Upper lobe of right lung (tissue), 1 donor: ENCODE measurements around the gene CCDC174. TPM values are rescaled to one million over a fixed set of nuclear protein-coding genes. Genes with fewer than 3 reads are reported as not detected.

ENCODE experiments used
- ATAC-seq: fragments of 200-7000 bp; cut with Tn5 transposase; one replicate; pipeline ENCODE4 v1.9.1; 2020; ENCODE audit warnings: mild to moderate bottlenecking, moderate library complexity
- DNase-seq: peaks from one replicate; pipeline ENCODE4 v3.0.0-alpha.2; 2020
- H3K27ac ChIP-seq: fragments of 200-600 bp; one replicate; pipeline ENCODE4 v1.8.0; 2022
- H3K27me3 ChIP-seq: fragments of 200-600 bp; one replicate; pipeline ENCODE4 v1.8.0; 2022; ENCODE audit warnings: mild to moderate bottlenecking
- H3K36me3 ChIP-seq: fragments of 200-600 bp; one replicate; pipeline ENCODE4 v1.8.0; 2022
- H3K4me1 ChIP-seq: fragments of 200-600 bp; one replicate; pipeline ENCODE4 v1.8.0; 2022
- H3K4me3 ChIP-seq: fragments of 200-600 bp; one replicate; pipeline ENCODE4 v1.8.0; 2022; ENCODE audit warnings: mild to moderate bottlenecking
- H3K9me3 ChIP-seq: fragments of 200-600 bp; one replicate; pipeline ENCODE4 v1.8.0; 2022
- intact Hi-C: fragments of 100-400 bp; cut with DNase I; formaldehyde crosslinking; loops from one replicate; pipeline ENCODE4 v1.11.0; 2022
- total RNA-seq: library from RNA; stranded (reverse); fragmentation: NEBNext Ultra II Directional; extraction: Animal tissue kit (Norgen Biotek cat#: 25700); gene quantifications from one replicate; pipeline ENCODE4 v1.2.1, GENCODE V29; 2021
- TF ChIP-seq, protein P1 (sequence below): fragments of 200-600 bp; IDR thresholded peaks from one replicate; pipeline ENCODE4 v1.8.0; 2022; ENCODE audit warnings: antibody characterized with exemption
- donor health status: DM: no; HTN: yes; CAD: no; lungs with severe emphysema.

The CCDC174 gene
- total RNA-seq, 1 donor from 2014 or later: 22.1 TPM

- no peak overlapping the region for H3K4me3 ChIP-seq
- intact Hi-C loops: no loop called here
Observed at GRCh38 chr3:14698601-14699244, 47.2 kb downstream of the CCDC174 start.

GRCh38 chr3:14699643-14700042 lies 48.1 kb downstream of the CCDC174 start:
- Histone ChIP-seq H3K36me3 (no peaks in the 10 kb centered on the region), H3K4me1 (no peaks in the 10 kb centered on the region), H3K9me3 (no peaks in the 10 kb centered on the region), H3K4me3 (no peak overlapping the region), H3K27me3 (no peaks in the 10 kb centered on the region), H3K27ac (no peak overlapping the region)
- ATAC-seq (no peak), DNase-seq (no peak)
- TF ChIP-seq, protein P1, sequence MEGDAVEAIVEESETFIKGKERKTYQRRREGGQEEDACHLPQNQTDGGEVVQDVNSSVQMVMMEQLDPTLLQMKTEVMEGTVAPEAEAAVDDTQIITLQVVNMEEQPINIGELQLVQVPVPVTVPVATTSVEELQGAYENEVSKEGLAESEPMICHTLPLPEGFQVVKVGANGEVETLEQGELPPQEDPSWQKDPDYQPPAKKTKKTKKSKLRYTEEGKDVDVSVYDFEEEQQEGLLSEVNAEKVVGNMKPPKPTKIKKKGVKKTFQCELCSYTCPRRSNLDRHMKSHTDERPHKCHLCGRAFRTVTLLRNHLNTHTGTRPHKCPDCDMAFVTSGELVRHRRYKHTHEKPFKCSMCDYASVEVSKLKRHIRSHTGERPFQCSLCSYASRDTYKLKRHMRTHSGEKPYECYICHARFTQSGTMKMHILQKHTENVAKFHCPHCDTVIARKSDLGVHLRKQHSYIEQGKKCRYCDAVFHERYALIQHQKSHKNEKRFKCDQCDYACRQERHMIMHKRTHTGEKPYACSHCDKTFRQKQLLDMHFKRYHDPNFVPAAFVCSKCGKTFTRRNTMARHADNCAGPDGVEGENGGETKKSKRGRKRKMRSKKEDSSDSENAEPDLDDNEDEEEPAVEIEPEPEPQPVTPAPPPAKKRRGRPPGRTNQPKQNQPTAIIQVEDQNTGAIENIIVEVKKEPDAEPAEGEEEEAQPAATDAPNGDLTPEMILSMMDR: no peak
- intact Hi-C loops: no loop called here

More at GRCh38 chr3:14698601-14699244, 47.2 kb downstream of the CCDC174 start:
- TF ChIP-seq, protein P1: no peak
- H3K27me3 ChIP-seq: no peaks in the 10 kb centered on the region
- no peaks in the 10 kb centered on the region for H3K4me1 ChIP-seq
- no peaks in the 10 kb centered on the region for H3K36me3 ChIP-seq
- ATAC-seq (no peak), DNase-seq (no peak)
- no peak overlapping the region for H3K27ac ChIP-seq
- H3K9me3 ChIP-seq: no peaks in the 10 kb centered on the region

DNA sequence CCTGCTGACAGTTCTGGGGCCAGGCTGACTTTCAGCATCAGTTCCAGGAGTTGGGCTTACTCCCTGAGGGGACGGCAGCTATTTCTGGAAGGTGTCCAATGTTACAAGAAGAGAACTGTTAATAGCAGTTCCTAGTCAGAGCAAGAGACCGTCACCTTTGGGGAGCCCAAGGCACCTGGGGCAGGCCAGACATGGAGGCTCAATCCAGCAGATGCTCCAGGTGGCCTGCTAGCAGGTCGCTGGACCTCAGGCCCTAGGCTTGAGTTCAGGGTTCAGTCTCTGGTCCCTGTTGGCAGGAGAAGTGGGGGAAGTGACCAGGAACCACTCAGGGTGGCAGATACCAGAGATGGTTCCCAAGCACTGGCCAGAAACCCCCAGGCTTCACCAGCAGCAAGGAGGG lies 49.3 kb downstream of the CCDC174 start:
- H3K4me3 ChIP-seq: no peak overlapping the region
- ATAC-seq (no peak), DNase-seq (no peak)
- H3K27ac ChIP-seq: no peak overlapping the region
- TF ChIP-seq, protein P1: no peak
- no peaks in the 10 kb centered on the region for H3K9me3 ChIP-seq
- H3K4me1 ChIP-seq: no peaks in the 10 kb centered on the region
- H3K27me3 ChIP-seq: no peaks in the 10 kb centered on the region
- H3K36me3 ChIP-seq: no peaks in the 10 kb centered on the region
- intact Hi-C loops: no loop called here

GRCh38 chr3:14701676-14702075 lies 50.1 kb downstream of the CCDC174 start:
- Histone ChIP-seq H3K27ac (no peak overlapping the region), H3K27me3 (no peaks in the 10 kb centered on the region), H3K4me1 (no peaks in the 10 kb centered on the region), H3K36me3 (no peaks in the 10 kb centered on the region), H3K4me3 (no peak overlapping the region), H3K9me3 (no peaks in the 10 kb centered on the region)
- ATAC-seq (no peak), DNase-seq (no peak)
- intact Hi-C loops: no loop called here
- TF ChIP-seq, protein P1: no peak

DNA sequence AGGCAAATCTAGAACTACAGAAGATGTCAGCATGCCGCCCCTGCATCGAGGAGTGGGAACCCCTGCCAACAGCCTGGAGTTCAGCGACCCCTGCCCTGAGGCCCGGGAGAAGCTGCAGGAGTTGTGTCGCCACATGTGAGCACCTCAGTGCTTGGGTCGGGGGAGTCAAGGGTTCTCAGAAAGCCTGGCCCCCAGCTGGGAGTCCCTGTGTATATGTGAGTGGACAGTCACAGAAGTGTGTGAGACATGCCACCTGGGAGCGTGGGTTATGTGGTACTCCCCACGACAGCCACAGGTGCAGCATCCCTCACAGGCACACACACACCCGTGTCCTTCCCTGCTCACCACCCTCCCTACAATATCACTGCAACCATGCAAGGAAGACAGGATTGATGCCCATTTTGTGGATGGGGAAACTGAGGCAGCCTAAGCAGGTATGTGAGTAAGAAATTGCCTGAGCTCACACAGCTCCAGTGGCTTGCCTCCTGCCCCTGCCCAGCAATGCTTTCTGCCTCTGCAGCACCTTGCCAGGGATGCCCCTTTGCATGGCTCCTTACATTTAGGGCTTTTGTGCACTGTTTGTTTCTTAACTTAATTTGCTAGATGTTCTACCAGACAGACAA lies 51.7 kb downstream of the CCDC174 start:
- Histone ChIP-seq H3K27ac (no peak overlapping the region), H3K36me3 (no peaks in the 10 kb centered on the region), H3K4me1 (no peaks in the 10 kb centered on the region), H3K9me3 (no peaks in the 10 kb centered on the region), H3K4me3 (no peak overlapping the region), H3K27me3 (no peaks in the 10 kb centered on the region)
- ATAC-seq (no peak), DNase-seq (no peak)
- intact Hi-C loops: no loop called here
- TF ChIP-seq, protein P1: no peak
